Stimulated activated CD4-positive, alpha-beta T cell treated with anti-CD3 and anti-CD28 coated beads, Interleukin-12 subunit alpha, Interleukin-12 subunit beta, amount 100 ng/mL, for 24 hours (primary cell): ENCODE results near the gene MOAP1.
"Not testable (repeated sequence)": the region's sequence is repeated elsewhere in the genome, so short reads cannot be mapped to it uniquely, and the experiment has no call there.

Source experiments
- DNase-seq, 2 experiments: peaks; one replicate each; pipeline ENCODE4 v3.0.0-alpha.2; 2020; ENCODE audit warnings: low read depth in 2 of 2

The MOAP1 gene

DNA sequence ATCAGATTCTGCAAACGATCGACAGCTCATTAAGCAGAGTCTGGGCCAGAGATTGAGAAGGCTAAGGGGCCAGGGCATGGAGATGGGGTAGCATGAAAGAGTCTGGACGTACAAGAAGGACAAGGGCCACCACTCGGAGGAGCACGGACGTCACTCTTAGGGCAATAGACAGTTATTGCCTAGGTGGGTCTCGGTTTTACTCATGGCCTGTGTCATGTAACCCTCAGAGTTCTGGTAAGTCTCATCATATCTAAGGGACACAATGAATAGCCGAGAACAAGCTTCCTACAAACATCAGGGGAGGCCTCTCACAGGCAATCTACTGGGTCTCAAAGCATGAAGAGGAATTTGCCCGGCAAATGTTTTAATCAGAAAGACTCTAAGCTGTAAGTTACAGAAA is 38.6 kb downstream of the MOAP1 start:
- DNase-seq = no peak

GRCh38 chr14:93142854-93143652 is 41.6 kb downstream of the MOAP1 start:
- no peak for DNase-seq

- DNase-seq = no peak
Observed at GRCh38 chr14:93137864-93138263, 46.8 kb downstream of the MOAP1 start.

DNA sequence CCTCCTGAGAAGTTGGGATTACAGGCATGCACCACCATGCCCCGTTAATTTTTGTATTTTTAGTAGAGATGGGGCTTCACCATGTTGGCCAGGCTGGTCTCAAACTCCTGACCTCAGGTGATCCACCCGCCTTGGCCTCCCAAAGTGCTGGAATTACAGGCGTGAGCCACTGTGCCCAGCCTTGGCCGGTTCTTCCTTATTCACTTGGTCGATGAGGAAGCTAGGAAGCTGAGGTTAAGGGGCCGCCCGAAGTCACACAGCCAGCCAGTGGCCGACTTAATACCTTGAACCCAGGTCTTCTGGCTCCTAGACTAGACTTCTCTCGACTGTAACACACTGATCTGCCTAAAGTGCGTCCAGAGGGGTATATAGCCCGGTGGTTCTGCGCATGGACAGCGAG is 48.2 kb downstream of the MOAP1 start:
- not testable (repeated sequence) for DNase-seq

DNA sequence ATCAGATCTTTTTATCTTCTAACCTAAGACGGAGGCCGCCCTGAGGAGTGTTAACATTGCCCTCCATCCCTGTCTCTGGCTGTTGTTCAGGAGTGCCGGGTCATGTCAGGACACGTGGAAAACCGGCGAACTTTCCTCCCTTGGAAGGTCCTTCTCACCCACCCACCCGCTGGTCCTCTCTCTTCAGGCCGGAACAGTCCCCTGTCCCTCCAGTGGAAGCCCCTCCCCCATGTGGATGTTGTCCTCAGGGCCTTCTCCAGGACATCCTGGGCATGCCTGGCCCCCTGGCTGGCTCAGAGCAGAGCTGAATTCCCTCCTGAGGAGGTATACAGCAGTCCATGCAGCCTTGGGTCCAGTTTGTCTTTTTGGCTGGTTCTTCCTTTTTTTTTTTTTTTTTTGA is 48.7 kb downstream of the MOAP1 start:
- DNase-seq = no peak

DNA sequence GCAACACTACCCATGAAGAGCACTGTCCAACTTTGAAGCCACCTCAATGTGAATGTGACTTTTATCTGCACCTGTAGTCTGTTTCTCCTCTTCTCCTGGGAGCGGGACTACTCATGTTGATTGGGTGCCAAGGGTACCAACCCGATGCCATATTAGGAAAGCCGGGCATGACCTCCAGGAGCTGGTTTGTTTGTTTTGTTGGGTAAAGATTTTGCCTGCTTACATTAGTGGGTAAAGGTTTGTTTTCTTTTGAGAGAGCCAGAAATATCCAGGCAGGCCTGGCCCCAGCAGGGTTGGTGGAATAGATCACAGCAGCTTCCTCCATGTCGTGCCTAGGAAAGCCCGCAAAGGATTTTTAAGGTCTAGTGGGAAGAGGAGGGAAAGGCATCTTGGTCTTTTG is 49.3 kb downstream of the MOAP1 start:
- no peak for DNase-seq

DNA sequence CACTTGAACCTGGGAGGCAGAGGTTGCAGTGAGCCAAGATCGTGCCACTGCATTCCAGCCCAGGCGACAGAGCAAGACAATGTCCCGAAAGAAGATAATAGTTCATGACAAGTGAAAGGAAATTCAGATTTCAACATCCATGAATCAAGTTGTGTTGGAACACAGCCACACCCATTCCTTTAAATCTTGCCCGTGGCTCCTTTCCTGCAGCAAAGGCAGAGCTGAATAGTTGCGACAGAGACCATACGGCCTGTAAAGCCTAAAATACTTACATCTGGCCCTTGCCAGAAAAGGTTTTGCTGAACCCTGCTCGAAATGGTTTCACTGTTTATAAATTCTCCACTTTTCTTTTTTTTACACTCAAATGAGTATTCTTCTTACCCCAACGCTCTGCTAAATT is 51.2 kb downstream of the MOAP1 start:
- no peak for DNase-seq

DNA sequence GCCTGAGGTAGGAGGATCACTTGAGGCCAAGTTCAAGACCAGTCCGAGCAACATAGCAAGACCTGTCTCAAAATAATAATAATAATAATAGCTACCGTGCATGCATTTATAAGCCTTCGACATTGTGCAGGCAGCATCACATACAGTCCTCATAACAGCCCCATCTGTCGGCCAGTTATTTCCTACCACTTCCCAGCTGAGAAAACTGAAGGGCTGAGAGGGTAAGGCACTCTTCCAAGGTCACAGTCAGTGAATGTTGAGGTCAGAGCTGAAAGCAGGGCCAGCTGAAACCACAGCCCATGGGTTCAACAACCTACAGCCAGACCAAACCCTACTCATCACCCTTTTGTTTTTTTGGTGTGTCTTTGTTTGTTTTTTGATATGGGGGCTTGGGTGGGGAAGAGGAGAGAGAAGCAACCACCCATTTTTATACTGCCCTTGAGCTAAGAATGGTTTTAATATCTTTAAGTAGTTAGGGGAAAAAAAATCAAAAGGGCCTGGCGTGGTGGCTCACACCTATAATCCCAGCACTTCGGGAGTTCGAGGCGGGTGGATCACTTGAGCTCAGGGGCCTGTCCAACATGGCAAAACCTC is 52.1 kb downstream of the MOAP1 start:
- no peak for DNase-seq
